IPS-15b (cell line): ENCODE measurements around the gene VAV1.
"Not testable (repeated sequence)": the region's sequence is repeated elsewhere in the genome, so short reads cannot be mapped to it uniquely, and the experiment has no call there.

Experiments
- H3K27me3 ChIP-seq: one replicate; pipeline ENCODE4 v1.6.1; 2013; ENCODE audit warnings: low read length; ENCODE audit not compliant: control insufficient read depth, insufficient read depth
- H3K36me3 ChIP-seq: one replicate; pipeline ENCODE4 v1.6.1; 2013; ENCODE audit warnings: low read length; ENCODE audit not compliant: control insufficient read depth, insufficient read depth
- H3K4me1 ChIP-seq: one replicate; pipeline ENCODE4 v1.6.1; 2013; ENCODE audit warnings: mild to moderate bottlenecking, low read length; ENCODE audit not compliant: control insufficient read depth, insufficient read depth
- H3K4me3 ChIP-seq: one replicate; pipeline ENCODE4 v1.5.1; 2013; ENCODE audit warnings: low read depth, low read length
- H3K9ac ChIP-seq: one replicate; pipeline ENCODE4 v1.6.1; 2013; ENCODE audit warnings: low read depth, mild to moderate bottlenecking, low read length
- H3K9me3 ChIP-seq: one replicate; pipeline ENCODE4 v1.6.1; 2013; ENCODE audit warnings: mild to moderate bottlenecking, low read length; ENCODE audit not compliant: control insufficient read depth, insufficient read depth

The VAV1 gene

GRCh38 chr19:6831084-6831483 lies 58.6 kb downstream of the VAV1 start:
- H3K4me1 ChIP-seq, H3K27me3 ChIP-seq, H3K4me3 ChIP-seq, H3K9me3 ChIP-seq, H3K9ac ChIP-seq, H3K36me3 ChIP-seq: not testable (repeated sequence)

- Histone ChIP-seq H3K27me3 (no peaks in the 10 kb centered on the region), H3K4me1 (no peaks in the 10 kb centered on the region), H3K4me3 (no peak overlapping the region), H3K9ac (no peak overlapping the region), H3K9me3 (no peaks in the 10 kb centered on the region), H3K36me3 (no peaks in the 10 kb centered on the region)
Measured at GRCh38 chr19:6832412-6832811, 59.9 kb downstream of the VAV1 start.

GRCh38 chr19:6833166-6833790 lies 60.8 kb downstream of the VAV1 start:
- Histone ChIP-seq H3K36me3 (no peaks in the 10 kb centered on the region), H3K9me3 (no peaks in the 10 kb centered on the region), H3K4me3 (no peak overlapping the region), H3K4me1 (no peaks in the 10 kb centered on the region), H3K9ac (no peak overlapping the region), H3K27me3 (no peaks in the 10 kb centered on the region)

GRCh38 chr19:6834433-6834832 lies 61.9 kb downstream of the VAV1 start:
- no peaks in the 10 kb centered on the region for H3K9me3 ChIP-seq
- H3K4me1 ChIP-seq = no peaks in the 10 kb centered on the region
- H3K9ac ChIP-seq = no peak overlapping the region
- no peak overlapping the region for H3K4me3 ChIP-seq
- no peaks in the 10 kb centered on the region for H3K36me3 ChIP-seq
- H3K27me3 ChIP-seq = no peaks in the 10 kb centered on the region

GRCh38 chr19:6835501-6835900 lies 63.0 kb downstream of the VAV1 start:
- no peak overlapping the region for H3K4me3 ChIP-seq
- H3K36me3 ChIP-seq = no peaks in the 10 kb centered on the region
- no peak overlapping the region for H3K9ac ChIP-seq
- no peaks in the 10 kb centered on the region for H3K9me3 ChIP-seq
- no peaks in the 10 kb centered on the region for H3K4me1 ChIP-seq
- H3K27me3 ChIP-seq = no peaks in the 10 kb centered on the region

GRCh38 chr19:6837525-6837924 lies 65.0 kb downstream of the VAV1 start:
- Histone ChIP-seq H3K4me1 (no peaks in the 10 kb centered on the region), H3K4me3 (no peak overlapping the region), H3K9me3 (no peaks in the 10 kb centered on the region), H3K36me3 (no peaks in the 10 kb centered on the region), H3K9ac (no peak overlapping the region), H3K27me3 (no peaks in the 10 kb centered on the region)

- H3K27me3 ChIP-seq = no peaks in the 10 kb centered on the region
- no peak overlapping the region for H3K9ac ChIP-seq
- H3K4me3 ChIP-seq = no peak overlapping the region
- no peaks in the 10 kb centered on the region for H3K9me3 ChIP-seq
- H3K4me1 ChIP-seq = no peaks in the 10 kb centered on the region
- no peaks in the 10 kb centered on the region for H3K36me3 ChIP-seq
Measured at GRCh38 chr19:6838062-6838655, 65.7 kb downstream of the VAV1 start.

- H3K4me1 ChIP-seq = no peaks in the 10 kb centered on the region
- no peaks in the 10 kb centered on the region for H3K9me3 ChIP-seq
- no peaks in the 10 kb centered on the region for H3K27me3 ChIP-seq
- H3K9ac ChIP-seq = no peak overlapping the region
- no peaks in the 10 kb centered on the region for H3K36me3 ChIP-seq
- H3K4me3 ChIP-seq = no peak overlapping the region
Measured at GRCh38 chr19:6842871-6843607, 70.5 kb downstream of the VAV1 start.

GRCh38 chr19:6847828-6848200 lies 75.3 kb downstream of the VAV1 start:
- H3K36me3 ChIP-seq = no peaks in the 10 kb centered on the region
- H3K9me3 ChIP-seq = no peaks in the 10 kb centered on the region
- H3K9ac ChIP-seq = no peak overlapping the region

GRCh38 chr19:6848986-6849385 lies 76.5 kb downstream of the VAV1 start:
- Histone ChIP-seq H3K27me3 (no peaks in the 10 kb centered on the region), H3K9me3 (no peaks in the 10 kb centered on the region), H3K36me3 (no peaks in the 10 kb centered on the region), H3K4me3 (no peak overlapping the region), H3K9ac (no peak overlapping the region), H3K4me1 (no peaks in the 10 kb centered on the region)

More at GRCh38 chr19:6847828-6848200, 75.3 kb downstream of the VAV1 start:
- H3K27me3 ChIP-seq = no peaks in the 10 kb centered on the region
- no peaks in the 10 kb centered on the region for H3K4me1 ChIP-seq
- H3K4me3 ChIP-seq = no peak overlapping the region

GRCh38 chr19:6849876-6850275 lies 77.4 kb downstream of the VAV1 start:
- H3K4me1 ChIP-seq = no peaks in the 10 kb centered on the region
- H3K27me3 ChIP-seq = no peaks in the 10 kb centered on the region
- H3K9me3 ChIP-seq = no peaks in the 10 kb centered on the region
- no peaks in the 10 kb centered on the region for H3K36me3 ChIP-seq
- no peak overlapping the region for H3K4me3 ChIP-seq
- H3K9ac ChIP-seq = no peak overlapping the region

GRCh38 chr19:6851359-6851758 lies 78.9 kb downstream of the VAV1 start:
- no peaks in the 10 kb centered on the region for H3K9me3 ChIP-seq
- H3K4me1 ChIP-seq = no peaks in the 10 kb centered on the region
- no peak overlapping the region for H3K9ac ChIP-seq
- no peak overlapping the region for H3K4me3 ChIP-seq
- no peaks in the 10 kb centered on the region for H3K27me3 ChIP-seq
- no peaks in the 10 kb centered on the region for H3K36me3 ChIP-seq
